ENCODE measurements around the gene ATP6V1E1. TPM values are rescaled to one million over a fixed set of nuclear protein-coding genes. Genes with fewer than 3 reads are reported as not detected.
A peak's percentile ranks its signal among the peaks of the same experiment; 100 is the strongest.
"Not testable (repeated sequence)": the region's sequence is repeated elsewhere in the genome, so short reads cannot be mapped to it uniquely, and the experiment has no call there.

Gene ATP6V1E1
- polyA plus RNA-seq, 1 donor, result 94.8 TPM

- peaks cover 13% of the 10 kb centered on the region for H3K4me1 ChIP-seq (ENCODE audit: control insufficient read depth, insufficient read depth, low read length)
- no peak for DNase-seq
Measured at GRCh38 chr22:17637490-17638181, 9.1 kb upstream of the ATP6V1E1 start.

GRCh38 chr22:17636850-17637249 lies 8.3 kb upstream of the ATP6V1E1 start:
- not testable (repeated sequence) for H3K36me3 ChIP-seq (ENCODE audit: control insufficient read depth, insufficient read depth, low read length); H3K27ac ChIP-seq (ENCODE audit: low read length)
- no CpG with 5 or more reads among the region's 10 CpGs for WGBS (ENCODE audit: insufficient coverage, low lambda C conversion rate)

More at GRCh38 chr22:17637490-17638181, 9.1 kb upstream of the ATP6V1E1 start:
- Histone ChIP-seq H3K27me3 (ENCODE audit: control insufficient read depth, insufficient read depth, low read length) (no peaks in the 10 kb centered on the region), H3K9me3 (ENCODE audit: control insufficient read depth, low read depth, low read length) (no peaks in the 10 kb centered on the region), H3K27ac (ENCODE audit: low read length) (peak overlapping the region; percentile 97), H3K36me3 (ENCODE audit: control insufficient read depth, insufficient read depth, low read length) (no peaks in the 10 kb centered on the region), H3K4me3 (ENCODE audit: low read length) (peak overlapping the region; percentile 92)
- WGBS (ENCODE audit: insufficient coverage, low lambda C conversion rate), result 14% methylated on average over 2 of the region's 10 CpGs

GRCh38 chr22:17634696-17635095 lies 6.1 kb upstream of the ATP6V1E1 start:
- Histone ChIP-seq H3K4me1 (ENCODE audit: control insufficient read depth, insufficient read depth, low read length) (peaks cover 13% of the 10 kb centered on the region), H3K9me3 (ENCODE audit: control insufficient read depth, low read depth, low read length) (no peaks in the 10 kb centered on the region), H3K27ac (ENCODE audit: low read length) (no peak overlapping the region), H3K4me3 (ENCODE audit: low read length) (no peak overlapping the region), H3K27me3 (ENCODE audit: control insufficient read depth, insufficient read depth, low read length) (no peaks in the 10 kb centered on the region), H3K36me3 (ENCODE audit: control insufficient read depth, insufficient read depth, low read length) (no peaks in the 10 kb centered on the region)
- no peak for DNase-seq
- no CpG with 5 or more reads among the region's 3 CpGs for WGBS (ENCODE audit: insufficient coverage, low lambda C conversion rate)

More at GRCh38 chr22:17636850-17637249, 8.3 kb upstream of the ATP6V1E1 start:
- peaks cover 13% of the 10 kb centered on the region for H3K4me1 ChIP-seq (ENCODE audit: control insufficient read depth, insufficient read depth, low read length)
- H3K9me3 ChIP-seq (ENCODE audit: control insufficient read depth, low read depth, low read length); H3K27me3 ChIP-seq (ENCODE audit: control insufficient read depth, insufficient read depth, low read length); DNase-seq; H3K4me3 ChIP-seq (ENCODE audit: low read length): not testable (repeated sequence)

- H3K27ac ChIP-seq (ENCODE audit: low read length), result peak overlapping the region; percentile 77
- H3K36me3 ChIP-seq (ENCODE audit: control insufficient read depth, insufficient read depth, low read length), result no peaks in the 10 kb centered on the region
- WGBS (ENCODE audit: insufficient coverage, low lambda C conversion rate), result 86% methylated on average over 2 of the region's 3 CpGs
- no peak overlapping the region for H3K4me3 ChIP-seq (ENCODE audit: low read length)
- H3K9me3 ChIP-seq (ENCODE audit: control insufficient read depth, low read depth, low read length), result no peaks in the 10 kb centered on the region
- H3K4me1 ChIP-seq (ENCODE audit: control insufficient read depth, insufficient read depth, low read length), result peaks cover 17% of the 10 kb centered on the region
- DNase-seq, result no peak
- no peaks in the 10 kb centered on the region for H3K27me3 ChIP-seq (ENCODE audit: control insufficient read depth, insufficient read depth, low read length)
Measured at GRCh38 chr22:17633998-17634323, 5.4 kb upstream of the ATP6V1E1 start.

- Histone ChIP-seq H3K4me3 (ENCODE audit: low read length) (no peak overlapping the region), H3K27me3 (ENCODE audit: control insufficient read depth, insufficient read depth, low read length) (no peaks in the 10 kb centered on the region), H3K27ac (ENCODE audit: low read length) (peak overlapping the region; percentile 77), H3K36me3 (ENCODE audit: control insufficient read depth, insufficient read depth, low read length) (no peaks in the 10 kb centered on the region), H3K4me1 (ENCODE audit: control insufficient read depth, insufficient read depth, low read length) (peaks cover 17% of the 10 kb centered on the region), H3K9me3 (ENCODE audit: control insufficient read depth, low read depth, low read length) (no peaks in the 10 kb centered on the region)
- DNase-seq, result peak; percentile 78
- 63% methylated on average over 2 of the region's 4 CpGs for WGBS (ENCODE audit: insufficient coverage, low lambda C conversion rate)
Measured at GRCh38 chr22:17633217-17633997, 4.9 kb upstream of the ATP6V1E1 start.

- DNase-seq, result no peak
- Histone ChIP-seq H3K4me1 (ENCODE audit: control insufficient read depth, insufficient read depth, low read length) (peaks cover 13% of the 10 kb centered on the region), H3K36me3 (ENCODE audit: control insufficient read depth, insufficient read depth, low read length) (peaks cover 5% of the 10 kb centered on the region)
Measured at GRCh38 chr22:17631076-17631565, 2.6 kb upstream of the ATP6V1E1 start.

GRCh38 chr22:17629641-17630040 lies 1.1 kb upstream of the ATP6V1E1 start:
- no peak for DNase-seq
- H3K27me3 ChIP-seq (ENCODE audit: control insufficient read depth, insufficient read depth, low read length), result no peaks in the 10 kb centered on the region
- H3K4me1 ChIP-seq (ENCODE audit: control insufficient read depth, insufficient read depth, low read length), result peaks cover 13% of the 10 kb centered on the region
- H3K36me3 ChIP-seq (ENCODE audit: control insufficient read depth, insufficient read depth, low read length), result peaks cover 5% of the 10 kb centered on the region
- WGBS (ENCODE audit: insufficient coverage, low lambda C conversion rate), result 100% methylated on average over 4 of the region's 7 CpGs
- H3K4me3 ChIP-seq (ENCODE audit: low read length), result no peak overlapping the region
- no peak overlapping the region for H3K27ac ChIP-seq (ENCODE audit: low read length)
- H3K9me3 ChIP-seq (ENCODE audit: control insufficient read depth, low read depth, low read length), result no peaks in the 10 kb centered on the region

More at GRCh38 chr22:17631076-17631565, 2.6 kb upstream of the ATP6V1E1 start:
- no peak overlapping the region for H3K27ac ChIP-seq (ENCODE audit: low read length)
- no CpG with 5 or more reads among the region's 9 CpGs for WGBS (ENCODE audit: insufficient coverage, low lambda C conversion rate)
- H3K9me3 ChIP-seq (ENCODE audit: control insufficient read depth, low read depth, low read length), result no peaks in the 10 kb centered on the region
- no peaks in the 10 kb centered on the region for H3K27me3 ChIP-seq (ENCODE audit: control insufficient read depth, insufficient read depth, low read length)
- no peak overlapping the region for H3K4me3 ChIP-seq (ENCODE audit: low read length)

- Histone ChIP-seq H3K4me1 (ENCODE audit: control insufficient read depth, insufficient read depth, low read length) (peaks cover 11% of the 10 kb centered on the region), H3K4me3 (ENCODE audit: low read length) (peak overlapping the region; percentile 90), H3K9me3 (ENCODE audit: control insufficient read depth, low read depth, low read length) (no peaks in the 10 kb centered on the region), H3K27me3 (ENCODE audit: control insufficient read depth, insufficient read depth, low read length) (no peaks in the 10 kb centered on the region), H3K36me3 (ENCODE audit: control insufficient read depth, insufficient read depth, low read length) (peaks cover 8% of the 10 kb centered on the region), H3K27ac (ENCODE audit: low read length) (peak overlapping the region; percentile 88)
- WGBS (ENCODE audit: insufficient coverage, low lambda C conversion rate), result no CpG with 5 or more reads among the region's 1 CpG
- no peak for DNase-seq
Measured at GRCh38 chr22:17629173-17629489, 582 bp upstream of the ATP6V1E1 start.

- no peak for DNase-seq
- no peaks in the 10 kb centered on the region for H3K27me3 ChIP-seq (ENCODE audit: control insufficient read depth, insufficient read depth, low read length)
- H3K27ac ChIP-seq (ENCODE audit: low read length), result peak overlapping the region; percentile 88
- H3K9me3 ChIP-seq (ENCODE audit: control insufficient read depth, low read depth, low read length), result no peaks in the 10 kb centered on the region
- peaks cover 12% of the 10 kb centered on the region for H3K36me3 ChIP-seq (ENCODE audit: control insufficient read depth, insufficient read depth, low read length)
- WGBS (ENCODE audit: insufficient coverage, low lambda C conversion rate), result no CpG with 5 or more reads among the region's 24 CpGs
- peaks cover 4% of the 10 kb centered on the region for H3K4me1 ChIP-seq (ENCODE audit: control insufficient read depth, insufficient read depth, low read length)
- peak overlapping the region; percentile 90 for H3K4me3 ChIP-seq (ENCODE audit: low read length)
Measured at GRCh38 chr22:17627961-17628405, 566 bp downstream of the ATP6V1E1 start.

- Histone ChIP-seq H3K27ac (ENCODE audit: low read length) (no peak overlapping the region), H3K9me3 (ENCODE audit: control insufficient read depth, low read depth, low read length) (no peaks in the 10 kb centered on the region), H3K27me3 (ENCODE audit: control insufficient read depth, insufficient read depth, low read length) (no peaks in the 10 kb centered on the region), H3K36me3 (ENCODE audit: control insufficient read depth, insufficient read depth, low read length) (peaks cover 48% of the 10 kb centered on the region), H3K4me1 (ENCODE audit: control insufficient read depth, insufficient read depth, low read length) (no peaks in the 10 kb centered on the region), H3K4me3 (ENCODE audit: low read length) (no peak overlapping the region)
- 94% methylated on average over 3 of the region's 7 CpGs for WGBS (ENCODE audit: insufficient coverage, low lambda C conversion rate)
- DNase-seq, result no peak
Measured at GRCh38 chr22:17613280-17613679, 15.3 kb downstream of the ATP6V1E1 start.

Data from large intestine (tissue), 3 donors.